ENCODE data around the gene FARP2. TPM values are rescaled to one million over a fixed set of nuclear protein-coding genes. Genes with fewer than 3 reads are reported as not detected.

The FARP2 gene
- total RNA-seq, 1 donor from 2014 or later = 65.0 TPM

DNA sequence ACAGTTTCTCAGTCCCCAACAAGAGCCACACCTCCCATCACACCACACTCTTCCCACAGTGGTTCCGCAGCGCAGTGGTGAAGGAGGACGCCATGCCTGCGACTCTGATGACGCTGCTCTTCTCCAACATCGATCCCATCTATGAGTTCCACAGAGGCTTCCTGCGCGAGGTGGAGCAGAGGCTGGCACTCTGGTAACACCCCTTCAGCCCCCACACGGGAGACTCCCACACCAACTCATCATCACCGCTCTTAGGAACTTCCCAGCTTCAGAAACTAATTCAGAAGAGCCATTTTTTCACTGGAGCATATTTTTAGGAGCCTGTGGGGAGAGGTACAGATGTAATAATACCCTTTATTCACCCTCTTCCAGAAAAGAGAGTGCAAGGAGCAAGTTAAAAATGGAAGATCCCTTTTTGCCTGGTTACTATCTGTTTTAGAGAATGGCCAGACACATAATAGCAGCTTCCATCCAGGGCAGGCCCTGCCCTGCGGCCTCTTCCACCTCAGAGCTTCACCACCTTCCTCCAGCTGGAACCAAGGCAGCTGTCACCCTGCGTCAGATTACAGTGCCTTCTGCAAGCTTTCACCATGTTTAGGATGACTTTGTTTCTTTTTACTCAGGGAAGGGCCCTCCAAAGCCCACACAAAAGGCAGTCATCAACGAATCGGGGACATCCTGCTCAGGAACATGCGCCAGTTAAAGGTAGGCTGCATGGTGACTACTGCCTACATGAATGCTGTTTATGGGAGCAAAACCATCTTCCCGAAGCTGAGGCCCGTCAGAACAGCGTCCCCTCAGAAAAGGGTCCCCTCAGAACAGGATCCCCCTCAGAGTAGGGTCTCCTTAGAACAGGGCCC lies 107.4 kb downstream of the FARP2 start:
- Mint-ChIP-seq H3K36me3 (ENCODE audit: low read depth, unreplicated experiment) (peaks cover 19% of the 10 kb centered on the region), H3K9me3 (ENCODE audit: unreplicated experiment) (peaks cover 2% of the 10 kb centered on the region), H3K4me3 (ENCODE audit: unreplicated experiment) (no peak overlapping the region), H3K27me3 (ENCODE audit: low read depth, unreplicated experiment) (peaks cover 14% of the 10 kb centered on the region), H3K27ac (ENCODE audit: unreplicated experiment) (no peak overlapping the region), H3K4me1 (ENCODE audit: low read depth, unreplicated experiment) (no peaks in the 10 kb centered on the region)
- Histone ChIP-seq H3K27ac (ENCODE audit: low read depth, low read length) (no peak overlapping the region), H2AFZ (ENCODE audit: low read depth, low read length) (no peak overlapping the region), H3K4me1 (ENCODE audit: insufficient read depth, low read length) (no peaks in the 10 kb centered on the region), H3K9me3 (ENCODE audit: insufficient read depth, low read depth, low read length) (no peaks in the 10 kb centered on the region), H3K9ac (ENCODE audit: low read length) (no peak overlapping the region), H3K4me2 (ENCODE audit: low read length) (no peak overlapping the region), H3K36me3 (ENCODE audit: insufficient read depth, low read length) (no peaks in the 10 kb centered on the region), H3K4me3 (ENCODE audit: insufficient read depth, low read depth, low read length) (no peak overlapping the region), H4K20me1 (ENCODE audit: insufficient read depth, low read length) (no peaks in the 10 kb centered on the region), H3K79me2 (ENCODE audit: insufficient read depth, low read length) (no peaks in the 10 kb centered on the region), H3K27me3 (ENCODE audit: insufficient read depth, low read length) (no peaks in the 10 kb centered on the region)
- DNase-seq (ENCODE audit: low read depth) (no peak), FAIRE-seq (no peak)
- TF ChIP-seq EZH2 (IDR thresholded peaks at IDR 0.05; ENCODE audit: insufficient read depth, low read length) = no peak
- TF ChIP-seq, protein P1, sequence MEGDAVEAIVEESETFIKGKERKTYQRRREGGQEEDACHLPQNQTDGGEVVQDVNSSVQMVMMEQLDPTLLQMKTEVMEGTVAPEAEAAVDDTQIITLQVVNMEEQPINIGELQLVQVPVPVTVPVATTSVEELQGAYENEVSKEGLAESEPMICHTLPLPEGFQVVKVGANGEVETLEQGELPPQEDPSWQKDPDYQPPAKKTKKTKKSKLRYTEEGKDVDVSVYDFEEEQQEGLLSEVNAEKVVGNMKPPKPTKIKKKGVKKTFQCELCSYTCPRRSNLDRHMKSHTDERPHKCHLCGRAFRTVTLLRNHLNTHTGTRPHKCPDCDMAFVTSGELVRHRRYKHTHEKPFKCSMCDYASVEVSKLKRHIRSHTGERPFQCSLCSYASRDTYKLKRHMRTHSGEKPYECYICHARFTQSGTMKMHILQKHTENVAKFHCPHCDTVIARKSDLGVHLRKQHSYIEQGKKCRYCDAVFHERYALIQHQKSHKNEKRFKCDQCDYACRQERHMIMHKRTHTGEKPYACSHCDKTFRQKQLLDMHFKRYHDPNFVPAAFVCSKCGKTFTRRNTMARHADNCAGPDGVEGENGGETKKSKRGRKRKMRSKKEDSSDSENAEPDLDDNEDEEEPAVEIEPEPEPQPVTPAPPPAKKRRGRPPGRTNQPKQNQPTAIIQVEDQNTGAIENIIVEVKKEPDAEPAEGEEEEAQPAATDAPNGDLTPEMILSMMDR (IDR thresholded peaks at IDR 0.05; ENCODE audit: insufficient read depth, low read depth, low read length) = no peak

DNA sequence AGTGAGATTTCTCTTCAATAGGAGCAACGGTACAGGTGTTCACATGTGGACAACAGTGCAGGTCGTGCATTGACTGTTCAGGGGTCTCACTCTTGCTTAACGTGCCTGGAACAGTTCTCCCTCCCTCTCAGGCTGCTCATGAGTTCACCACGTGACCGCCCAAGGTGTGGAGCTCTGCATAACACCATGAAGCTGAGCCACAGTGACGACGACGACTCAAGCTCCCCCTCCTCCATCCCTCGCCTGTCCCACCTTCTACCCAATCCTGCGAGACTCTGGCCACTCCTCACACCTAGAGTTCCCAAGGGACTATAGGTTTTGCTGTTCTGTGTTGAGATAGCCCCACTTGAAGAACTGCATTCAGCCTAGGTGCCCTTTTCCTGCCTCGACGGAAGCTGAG lies 109.5 kb downstream of the FARP2 start:
- Histone ChIP-seq H2AFZ (ENCODE audit: low read depth, low read length) (no peak overlapping the region), H3K9me3 (ENCODE audit: insufficient read depth, low read depth, low read length) (no peaks in the 10 kb centered on the region), H3K27me3 (ENCODE audit: insufficient read depth, low read length) (no peaks in the 10 kb centered on the region), H3K79me2 (ENCODE audit: insufficient read depth, low read length) (no peaks in the 10 kb centered on the region), H3K36me3 (ENCODE audit: insufficient read depth, low read length) (no peaks in the 10 kb centered on the region), H3K4me1 (ENCODE audit: insufficient read depth, low read length) (no peaks in the 10 kb centered on the region), H4K20me1 (ENCODE audit: insufficient read depth, low read length) (no peaks in the 10 kb centered on the region), H3K4me3 (ENCODE audit: insufficient read depth, low read depth, low read length) (no peak overlapping the region), H3K9ac (ENCODE audit: low read length) (no peak overlapping the region), H3K27ac (ENCODE audit: low read depth, low read length) (no peak overlapping the region), H3K4me2 (ENCODE audit: low read length) (no peak overlapping the region)
- Mint-ChIP-seq H3K27me3 (ENCODE audit: low read depth, unreplicated experiment) (peaks cover 18% of the 10 kb centered on the region), H3K4me1 (ENCODE audit: low read depth, unreplicated experiment) (no peaks in the 10 kb centered on the region), H3K9me3 (ENCODE audit: unreplicated experiment) (peaks cover 2% of the 10 kb centered on the region), H3K27ac (ENCODE audit: unreplicated experiment) (no peak overlapping the region), H3K4me3 (ENCODE audit: unreplicated experiment) (no peak overlapping the region), H3K36me3 (ENCODE audit: low read depth, unreplicated experiment) (peaks cover 19% of the 10 kb centered on the region)
- TF ChIP-seq, protein P1 (IDR thresholded peaks at IDR 0.05; ENCODE audit: insufficient read depth, low read depth, low read length) = no peak
- TF ChIP-seq EZH2 (IDR thresholded peaks at IDR 0.05; ENCODE audit: insufficient read depth, low read length) = no peak
- no peak for DNase-seq (ENCODE audit: low read depth)
- FAIRE-seq = no peak

- Mint-ChIP-seq H3K36me3 (ENCODE audit: low read depth, unreplicated experiment) (peaks cover 23% of the 10 kb centered on the region), H3K4me3 (ENCODE audit: unreplicated experiment) (no peak overlapping the region), H3K4me1 (ENCODE audit: low read depth, unreplicated experiment) (no peaks in the 10 kb centered on the region), H3K27me3 (ENCODE audit: low read depth, unreplicated experiment) (peaks cover 21% of the 10 kb centered on the region), H3K27ac (ENCODE audit: unreplicated experiment) (no peak overlapping the region), H3K9me3 (ENCODE audit: unreplicated experiment) (peaks cover 2% of the 10 kb centered on the region)
- Histone ChIP-seq H3K27ac (ENCODE audit: low read depth, low read length) (no peak overlapping the region), H3K4me3 (ENCODE audit: insufficient read depth, low read depth, low read length) (no peak overlapping the region), H3K79me2 (ENCODE audit: insufficient read depth, low read length) (no peaks in the 10 kb centered on the region), H3K4me2 (ENCODE audit: low read length) (no peak overlapping the region), H2AFZ (ENCODE audit: low read depth, low read length) (no peak overlapping the region), H3K9me3 (ENCODE audit: insufficient read depth, low read depth, low read length) (no peaks in the 10 kb centered on the region), H4K20me1 (ENCODE audit: insufficient read depth, low read length) (no peaks in the 10 kb centered on the region), H3K9ac (ENCODE audit: low read length) (no peak overlapping the region), H3K36me3 (ENCODE audit: insufficient read depth, low read length) (no peaks in the 10 kb centered on the region), H3K4me1 (ENCODE audit: insufficient read depth, low read length) (no peaks in the 10 kb centered on the region), H3K27me3 (ENCODE audit: insufficient read depth, low read length) (no peaks in the 10 kb centered on the region)
- no peak for DNase-seq (ENCODE audit: low read depth)
- no peak for FAIRE-seq
- TF ChIP-seq EZH2 (IDR thresholded peaks at IDR 0.05; ENCODE audit: insufficient read depth, low read length) = no peak
- TF ChIP-seq, protein P1 (IDR thresholded peaks at IDR 0.05; ENCODE audit: insufficient read depth, low read depth, low read length) = no peak
These were observed 110.1 kb downstream of the FARP2 start for GRCh38 chr2:241466230-241466629.

Measured in astrocyte (in vitro differentiated cells and primary cell).